Muscle of leg (tissue), 11 donors: ENCODE results near the gene RASAL2. TPM values are rescaled to one million over a fixed set of nuclear protein-coding genes. Genes with fewer than 3 reads are reported as not detected.

Experiments used
- DNase-seq: peaks from one replicate; pipeline ENCODE4 v3.0.0; 2013
- H3K27ac ChIP-seq: one replicate; pipeline ENCODE4 v1.5.1; 2013; ENCODE audit warnings: mild to moderate bottlenecking, low read length, control low read depth
- H3K27me3 ChIP-seq: one replicate; pipeline ENCODE4 v1.6.1; 2013; ENCODE audit warnings: low read length; ENCODE audit not compliant: control insufficient read depth, insufficient read depth
- H3K36me3 ChIP-seq: one replicate; pipeline ENCODE4 v1.6.1; 2013; ENCODE audit warnings: low read length; ENCODE audit not compliant: control insufficient read depth, insufficient read depth
- H3K4me1 ChIP-seq: one replicate; pipeline ENCODE4 v1.6.1; 2013; ENCODE audit warnings: low read length; ENCODE audit not compliant: control insufficient read depth, insufficient read depth
- H3K4me3 ChIP-seq: one replicate; pipeline ENCODE4 v1.5.1; 2013; ENCODE audit warnings: low read length, control low read depth
- H3K9me3 ChIP-seq: replicated peaks from 2 replicates; pipeline ENCODE4 v1.6.1; 2013; ENCODE audit warnings: low read depth, low read length; ENCODE audit not compliant: control insufficient read depth
- WGBS: methylation state at CpG from one replicate; pipeline ENCODE4 v1.1.5; 2013; ENCODE audit warnings: missing lambda C conversion rate; ENCODE audit not compliant: insufficient coverage; 5-methylcytosine and 5-hydroxymethylcytosine counted together
- polyA plus RNA-seq, 8 donors: library from polyadenylated mRNA; unstranded; fragments of 120-200 nt; gene quantifications; one replicate each; pipeline versions ENCODE4 v1.2.1 to v1.2.3, GENCODE V29; 2013; ENCODE audit warnings: inconsistent platforms in 1 of 8, low replicate concordance in 1 of 8; ENCODE audit not compliant: insufficient read length in 8 of 8, insufficient read depth in 1 of 8
- total RNA-seq: library from RNA; stranded (reverse); fragments of 120-200 nt; gene quantifications from one replicate; pipeline ENCODE4 v1.2.4, GENCODE V29; 2013

Gene RASAL2
- total and polyA plus RNA-seq, 9 donors: 8.5 to 16.7 (median 13.1) TPM

DNA sequence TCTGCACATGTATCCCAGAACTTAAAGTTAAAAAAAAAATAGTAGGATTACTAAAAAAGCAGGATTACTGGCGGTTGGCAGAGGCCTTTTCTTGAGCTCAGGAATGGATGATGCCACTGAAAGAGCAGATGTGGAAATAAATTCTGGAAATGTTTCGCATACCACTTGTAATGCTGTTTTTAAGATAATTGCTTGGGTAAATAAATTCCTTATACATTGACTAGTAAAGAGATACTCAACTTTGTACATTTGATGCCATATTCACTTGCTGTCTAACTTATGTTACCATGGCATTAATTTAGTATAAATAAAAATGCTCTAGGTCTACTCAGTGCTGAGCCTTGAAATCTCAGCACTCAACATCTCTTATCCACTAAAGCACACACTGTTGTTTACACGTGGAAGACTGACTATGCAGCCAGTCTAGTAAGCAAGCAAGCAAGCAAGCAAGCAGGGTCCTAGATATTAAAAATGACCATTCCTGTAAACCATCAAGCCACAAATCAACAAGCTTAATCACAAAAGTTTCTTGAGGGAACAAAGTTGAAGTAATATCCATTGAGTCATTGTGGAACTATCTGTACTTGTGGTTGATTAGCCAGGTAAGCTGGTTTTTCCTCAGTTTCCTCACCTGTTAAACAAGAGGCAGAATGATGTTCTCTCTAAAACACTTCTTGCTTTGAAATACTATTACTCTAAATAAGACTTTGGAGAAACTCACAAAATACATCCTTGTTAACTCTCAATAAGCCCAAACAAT, 1.7 kb upstream of the RASAL2 start:
- Histone ChIP-seq H3K4me3 (no peak overlapping the region), H3K27ac (no peak overlapping the region)

DNA sequence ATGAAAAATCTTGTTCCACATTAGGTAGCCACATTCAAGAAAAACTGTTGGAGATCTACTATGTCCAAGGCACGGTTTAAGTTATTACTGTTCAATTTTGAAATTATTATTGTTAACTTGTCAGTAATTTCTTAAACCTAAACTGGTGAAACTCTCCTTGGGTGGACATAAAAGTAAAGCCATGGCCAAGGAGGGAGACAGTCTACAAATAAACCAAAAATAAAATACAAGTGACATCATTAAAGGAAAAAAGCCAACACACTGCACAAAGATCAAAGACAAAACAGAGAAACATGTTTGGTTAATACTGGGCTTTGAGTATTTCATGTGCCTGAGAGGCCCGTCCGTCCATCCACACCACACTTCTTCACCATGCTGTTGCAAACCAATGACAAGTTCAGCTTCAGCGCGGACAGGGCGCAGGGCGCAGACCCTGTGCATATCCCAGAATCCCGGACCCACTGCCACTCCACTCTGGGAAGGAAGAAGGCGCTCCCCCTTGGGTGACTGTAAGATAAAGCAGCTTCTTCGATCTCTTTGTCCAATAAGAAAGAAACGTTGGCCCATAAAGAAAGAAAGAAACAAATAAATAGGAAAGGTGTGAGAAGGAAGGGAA, 918 bp upstream of the RASAL2 start:
- H3K4me1 ChIP-seq: peaks cover 3% of the 10 kb centered on the region
- no CpG with 5 or more reads among the region's 11 CpGs for WGBS
- no peaks in the 10 kb centered on the region for H3K9me3 ChIP-seq
- H3K4me3 ChIP-seq: peak overlapping the region; percentile 88
- no peak for DNase-seq
- no peaks in the 10 kb centered on the region for H3K27me3 ChIP-seq
- H3K27ac ChIP-seq: peak overlapping the region; percentile 84
- no peaks in the 10 kb centered on the region for H3K36me3 ChIP-seq

More for the DNA sequence above, 1.7 kb upstream of the RASAL2 start:
- no peak for DNase-seq
- Histone ChIP-seq H3K9me3 (no peaks in the 10 kb centered on the region), H3K4me1 (peaks cover 3% of the 10 kb centered on the region), H3K36me3 (no peaks in the 10 kb centered on the region), H3K27me3 (no peaks in the 10 kb centered on the region)
- WGBS: no CpG with 5 or more reads among the region's 3 CpGs

GRCh38 chr1:178093494-178093950, 382 bp upstream of the RASAL2 start:
- H3K4me1 ChIP-seq: peaks cover 3% of the 10 kb centered on the region
- WGBS: under 1% methylated on average over 38 of the region's 42 CpGs

DNA sequence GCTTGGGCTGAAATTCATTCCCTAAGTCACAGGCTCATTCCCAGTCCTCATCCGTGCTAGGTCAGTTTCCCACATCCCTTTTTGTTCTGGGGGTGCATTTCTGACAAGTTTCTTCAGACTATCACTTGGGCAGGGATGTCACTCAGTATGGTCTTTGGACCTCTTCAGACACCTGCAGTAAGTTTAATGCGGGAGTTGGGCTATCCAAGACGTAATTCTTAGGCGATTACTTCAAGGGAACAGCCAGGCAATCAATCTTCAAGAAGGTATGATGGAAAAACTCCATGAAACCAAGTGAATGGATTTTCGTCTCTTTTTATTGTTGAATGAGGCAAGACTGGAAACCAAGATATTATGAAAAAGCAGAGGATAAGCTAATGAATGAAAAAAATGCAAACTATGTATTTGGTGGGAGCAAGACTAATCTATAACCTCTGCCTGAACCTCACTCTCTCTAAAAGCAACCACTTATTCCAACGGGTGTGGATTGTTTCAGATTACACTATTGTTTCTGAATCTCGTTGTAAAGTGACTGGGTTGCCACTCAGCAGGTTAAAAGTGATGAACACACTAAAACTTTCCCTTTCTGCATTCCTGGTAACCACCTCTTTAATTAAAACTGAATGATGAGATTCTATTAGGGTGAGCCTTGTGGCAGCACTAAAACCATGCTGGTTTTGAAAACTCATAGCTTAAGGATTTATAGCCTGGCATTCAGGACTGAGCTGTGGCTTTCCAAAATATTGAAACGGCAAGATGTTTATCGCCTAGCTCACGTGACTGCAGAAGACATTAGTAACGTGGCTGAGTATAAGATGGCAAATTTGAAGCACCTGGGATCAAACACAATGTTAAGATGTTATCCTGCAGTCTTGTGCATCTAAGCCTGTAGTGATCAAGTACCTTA, 1.1 kb downstream of the RASAL2 start:
- H3K4me3 ChIP-seq: peak overlapping the region; percentile 88
- H3K27me3 ChIP-seq: no peaks in the 10 kb centered on the region
- H3K4me1 ChIP-seq: peaks cover 3% of the 10 kb centered on the region
- WGBS: 17% methylated on average over 7 of the region's 11 CpGs
- no peak for DNase-seq
- no peaks in the 10 kb centered on the region for H3K36me3 ChIP-seq
- peak overlapping the region; percentile 90 for H3K27ac ChIP-seq
- no peaks in the 10 kb centered on the region for H3K9me3 ChIP-seq

More at GRCh38 chr1:178093494-178093950, 382 bp upstream of the RASAL2 start:
- Histone ChIP-seq H3K27ac (peak overlapping the region; percentile 90), H3K36me3 (no peaks in the 10 kb centered on the region), H3K27me3 (no peaks in the 10 kb centered on the region), H3K4me3 (peak overlapping the region; percentile 88), H3K9me3 (no peaks in the 10 kb centered on the region)
- peak; percentile 99 for DNase-seq

DNA sequence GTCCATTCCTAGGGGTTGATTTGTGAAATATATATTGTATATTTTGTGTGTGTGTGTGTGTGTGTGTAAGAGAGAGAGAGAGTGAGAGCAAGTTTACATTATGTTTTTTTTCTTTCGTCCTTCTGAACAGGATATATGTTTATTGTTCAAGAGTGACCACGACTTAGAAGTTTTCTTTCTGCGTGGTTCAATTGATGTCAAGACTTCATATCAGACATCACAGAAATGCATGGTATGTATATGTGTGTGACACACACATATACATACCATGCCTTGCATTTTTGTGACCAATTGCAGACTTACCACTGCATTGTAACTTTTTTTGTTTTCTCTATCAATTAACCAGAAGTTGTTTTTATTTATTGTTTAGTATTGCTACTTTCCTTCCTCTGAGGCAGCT, 2.5 kb downstream of the RASAL2 start:
- no peak for DNase-seq
- no CpG with 5 or more reads among the region's 3 CpGs for WGBS
- no peaks in the 10 kb centered on the region for H3K27me3 ChIP-seq
- H3K36me3 ChIP-seq: no peaks in the 10 kb centered on the region
- H3K9me3 ChIP-seq: no peaks in the 10 kb centered on the region
- no peak overlapping the region for H3K27ac ChIP-seq
- H3K4me1 ChIP-seq: peaks cover 3% of the 10 kb centered on the region
- no peak overlapping the region for H3K4me3 ChIP-seq

DNA sequence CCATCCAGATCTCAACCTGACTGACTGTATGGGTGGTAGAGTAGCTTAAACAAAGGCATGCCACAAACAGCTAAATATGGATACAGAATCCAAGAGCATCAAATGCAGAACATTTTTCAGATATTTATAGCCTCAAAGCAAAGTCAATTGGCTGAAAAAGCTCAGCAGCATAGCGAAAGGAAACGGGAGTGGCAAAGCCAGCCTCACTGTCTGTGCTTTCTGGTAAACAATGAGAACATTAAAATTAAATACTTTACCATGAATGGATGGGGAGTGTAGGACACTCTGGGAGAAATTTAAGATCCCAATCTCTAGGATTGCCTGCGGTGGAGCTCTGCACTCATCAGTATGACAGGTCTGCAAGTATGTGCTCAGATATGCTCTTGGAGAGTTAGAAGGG, 4.4 kb downstream of the RASAL2 start:
- Histone ChIP-seq H3K36me3 (no peaks in the 10 kb centered on the region), H3K4me3 (no peak overlapping the region), H3K4me1 (peaks cover 3% of the 10 kb centered on the region), H3K27me3 (no peaks in the 10 kb centered on the region), H3K27ac (peak overlapping the region; percentile 1), H3K9me3 (no peaks in the 10 kb centered on the region)
- no peak for DNase-seq
- no CpG with 5 or more reads among the region's 3 CpGs for WGBS

DNA sequence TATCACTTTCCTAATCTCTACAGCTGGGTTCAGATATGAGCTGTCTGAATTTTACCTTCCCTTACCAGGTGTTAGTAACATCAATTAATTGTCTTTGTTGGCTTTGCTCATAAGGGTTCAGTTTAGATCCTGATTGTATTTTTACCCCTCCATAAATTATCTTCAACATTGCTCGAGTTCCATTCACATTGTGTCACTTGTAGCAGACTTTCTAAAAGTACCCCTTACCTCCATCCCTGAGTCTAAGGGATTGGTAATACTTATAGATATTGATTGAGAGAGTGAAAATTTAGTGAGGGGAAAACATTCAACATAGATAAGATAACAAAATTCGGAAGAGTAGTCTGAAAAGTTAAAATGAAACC, 7.3 kb downstream of the RASAL2 start:
- no peak for DNase-seq
- no peaks in the 10 kb centered on the region for H3K27me3 ChIP-seq
- no CpG with 5 or more reads among the region's 2 CpGs for WGBS
- H3K27ac ChIP-seq: no peak overlapping the region
- H3K4me3 ChIP-seq: no peak overlapping the region
- no peaks in the 10 kb centered on the region for H3K36me3 ChIP-seq
- H3K9me3 ChIP-seq: no peaks in the 10 kb centered on the region
- H3K4me1 ChIP-seq: no peaks in the 10 kb centered on the region

- H3K4me3 ChIP-seq: no peak overlapping the region
- no peaks in the 10 kb centered on the region for H3K27me3 ChIP-seq
- WGBS: no CpG with 5 or more reads among the region's 1 CpG
- peak overlapping the region; percentile 11 for H3K27ac ChIP-seq
- DNase-seq: peak; percentile 59
- H3K9me3 ChIP-seq: no peaks in the 10 kb centered on the region
- no peaks in the 10 kb centered on the region for H3K4me1 ChIP-seq
- H3K36me3 ChIP-seq: no peaks in the 10 kb centered on the region
Measured at GRCh38 chr1:178101654-178102053, 7.8 kb downstream of the RASAL2 start.

GRCh38 chr1:178102218-178102617, 8.3 kb downstream of the RASAL2 start:
- Histone ChIP-seq H3K27ac (no peak overlapping the region), H3K9me3 (no peaks in the 10 kb centered on the region), H3K36me3 (no peaks in the 10 kb centered on the region), H3K27me3 (no peaks in the 10 kb centered on the region), H3K4me3 (no peak overlapping the region), H3K4me1 (no peaks in the 10 kb centered on the region)
- no peak for DNase-seq
- WGBS: 100% methylated on average over 2 of the region's 4 CpGs

DNA sequence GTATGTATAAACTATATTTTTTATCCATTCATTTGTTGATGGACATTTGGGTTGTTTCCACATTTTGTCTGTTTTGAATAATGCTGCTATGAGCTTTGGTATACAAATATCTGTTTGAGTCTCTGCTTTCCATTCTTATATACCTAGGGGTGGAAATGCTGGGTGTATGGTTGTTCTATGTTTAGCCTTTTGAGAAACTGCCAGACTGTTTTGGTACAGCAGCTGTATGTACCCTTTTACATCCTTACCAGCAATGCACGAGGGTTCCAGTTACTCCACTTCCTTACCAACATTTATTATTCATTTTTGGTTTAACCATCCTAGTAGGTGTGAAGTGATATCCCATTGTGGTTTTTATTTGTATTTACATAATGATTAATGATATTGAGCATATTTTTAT, 13.9 kb downstream of the RASAL2 start:
- no peaks in the 10 kb centered on the region for H3K9me3 ChIP-seq
- no peaks in the 10 kb centered on the region for H3K27me3 ChIP-seq
- no peaks in the 10 kb centered on the region for H3K4me1 ChIP-seq
- H3K36me3 ChIP-seq: no peaks in the 10 kb centered on the region
- H3K27ac ChIP-seq: no peak overlapping the region
- no peak for DNase-seq
- WGBS: no CpG with 5 or more reads among the region's 1 CpG
- H3K4me3 ChIP-seq: no peak overlapping the region
